Thyroid gland (tissue), 4 donors: ENCODE data around the gene FAM117A. TPM values are rescaled to one million over a fixed set of nuclear protein-coding genes. Genes with fewer than 3 reads are reported as not detected.
"Not testable (repeated sequence)": the region's sequence is repeated elsewhere in the genome, so short reads cannot be mapped to it uniquely, and the experiment has no call there.

Source experiments
- DNase-seq, 2 donors: peaks; one replicate each; pipeline ENCODE4 v3.0.0-alpha.2; 2019
- H3K27ac ChIP-seq, 3 donors: fragments of 200-600 bp; sonication (generic); 1 replicate in 2 of 3; 2 replicates in 1 of 3; pipeline ENCODE4 v1.5.1; 2016 to 2019; ENCODE audit warnings: mild to moderate bottlenecking in 1 of 3, moderate library complexity in 1 of 3
- H3K27me3 ChIP-seq: fragments of 200-600 bp; sonication (generic); one replicate; pipeline ENCODE4 v1.5.1; 2019
- H3K36me3 ChIP-seq, 2 donors: fragments of 200-600 bp; sonication (generic); one replicate each; pipeline ENCODE4 v1.5.1; 2016 to 2019
- H3K4me1 ChIP-seq, 2 donors: fragments of 200-600 bp; sonication (generic); one replicate each; pipeline ENCODE4 v1.5.1; 2017 to 2019
- H3K4me3 ChIP-seq, 3 donors: fragments of 200-600 bp; sonication (generic); replicated peaks in 1 of 3; 1 replicate in 2 of 3; 2 replicates in 1 of 3; pipeline ENCODE4 v1.5.1; 2016; ENCODE audit warnings: mild to moderate bottlenecking in 1 of 3
- H3K9me3 ChIP-seq: fragments of 200-600 bp; sonication (generic); one replicate; pipeline ENCODE4 v1.5.1; 2017
- POLR2A ChIP-seq, 2 donors: fragments of 450-650 bp; IDR thresholded peaks; one replicate each; pipeline ENCODE4 v1.6.1; 2017; ENCODE audit warnings: antibody characterized with exemption in 2 of 2, mild to moderate bottlenecking in 2 of 2, moderate library complexity in 1 of 2
- WGBS, 2 donors: methylation state at CpG; one replicate each; pipeline ENCODE4 v1.1.5; 2017; 5-methylcytosine and 5-hydroxymethylcytosine counted together
- intact Hi-C: fragments of 100-400 bp; cut with DNase I; formaldehyde crosslinking; loops from one replicate; pipeline ENCODE4 v1.15.1; 2023
- total RNA-seq, 4 donors: library from RNA; depleted of rRNA; stranded (reverse); fragments of >200 nt; gene quantifications; one replicate each; pipeline ENCODE4 v1.2.3, GENCODE V29; 2016
- TF ChIP-seq, protein P1 (sequence below), 6 experiments: fragments of 200-600 bp in 3 of 6; fragments of 450-650 bp in 3 of 6; sonication (generic) in 3 of 6; IDR thresholded peaks; one replicate each; pipeline ENCODE4 v1.5.1; 2016 to 2019; ENCODE audit warnings: antibody characterized with exemption in 6 of 6, mild to moderate bottlenecking in 2 of 6, inconsistent platforms in 1 of 6, moderate library complexity in 1 of 6

The FAM117A gene
- total RNA-seq, 4 donors from 2014 or later, result 12.4 to 41.5 (median 23.3) TPM

DNA sequence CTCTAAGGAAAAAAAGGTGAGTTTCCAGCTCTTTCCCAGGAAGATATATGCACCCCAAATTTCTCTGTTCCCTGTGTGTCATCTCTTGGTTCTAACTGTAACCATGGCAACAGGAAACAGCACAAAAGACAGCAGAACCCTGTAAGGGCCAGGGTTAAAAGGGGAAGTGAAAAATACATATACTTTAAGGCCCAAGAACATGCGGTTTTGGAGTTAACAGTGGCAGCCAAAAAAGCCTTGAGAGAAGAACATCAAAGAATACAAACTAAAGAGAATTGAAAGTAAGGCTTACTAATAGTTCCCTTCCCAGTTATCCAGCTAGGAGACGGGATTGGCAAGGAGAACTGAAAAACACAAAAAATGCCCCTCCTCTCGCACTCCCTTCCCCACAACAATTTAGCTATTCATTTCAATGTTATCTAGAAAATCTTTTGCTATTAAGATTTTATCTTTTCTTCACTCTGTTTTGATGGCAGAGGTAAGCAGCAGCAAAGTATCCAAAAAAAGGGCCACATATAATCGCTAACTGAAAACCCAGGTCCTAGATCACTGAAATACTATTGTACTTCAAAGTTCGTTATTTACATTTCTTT, 87.6 kb downstream of the FAM117A start:
- intact Hi-C loops, result no loop called here
- H3K27ac ChIP-seq, result no peak overlapping the region
- 50 to 57% methylated on average over 5 of the region's 5 CpGs for WGBS, 2 donors

DNA sequence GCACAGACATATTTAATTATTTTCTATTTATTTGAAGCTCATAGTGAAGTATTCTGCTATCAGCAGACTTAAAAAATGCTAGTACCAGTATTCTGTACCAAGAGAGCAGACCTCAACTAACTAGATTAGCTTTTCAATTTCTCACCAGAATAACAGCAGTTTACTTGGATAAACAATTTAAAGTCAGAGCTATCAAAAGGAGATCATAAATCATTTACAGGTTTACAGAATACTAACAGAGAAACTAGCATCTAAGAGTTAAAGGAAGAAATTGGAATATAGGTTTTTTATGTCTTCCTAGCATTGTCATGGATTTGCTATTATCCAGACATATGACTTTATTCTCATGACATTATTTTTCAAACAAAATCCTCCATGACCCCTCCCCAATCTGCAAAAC, 89.4 kb downstream of the FAM117A start:
- intact Hi-C loops, result no loop called here
- no peak for TF ChIP-seq POLR2A (IDR thresholded peaks at IDR 0.05)
- TF ChIP-seq, protein P1, sequence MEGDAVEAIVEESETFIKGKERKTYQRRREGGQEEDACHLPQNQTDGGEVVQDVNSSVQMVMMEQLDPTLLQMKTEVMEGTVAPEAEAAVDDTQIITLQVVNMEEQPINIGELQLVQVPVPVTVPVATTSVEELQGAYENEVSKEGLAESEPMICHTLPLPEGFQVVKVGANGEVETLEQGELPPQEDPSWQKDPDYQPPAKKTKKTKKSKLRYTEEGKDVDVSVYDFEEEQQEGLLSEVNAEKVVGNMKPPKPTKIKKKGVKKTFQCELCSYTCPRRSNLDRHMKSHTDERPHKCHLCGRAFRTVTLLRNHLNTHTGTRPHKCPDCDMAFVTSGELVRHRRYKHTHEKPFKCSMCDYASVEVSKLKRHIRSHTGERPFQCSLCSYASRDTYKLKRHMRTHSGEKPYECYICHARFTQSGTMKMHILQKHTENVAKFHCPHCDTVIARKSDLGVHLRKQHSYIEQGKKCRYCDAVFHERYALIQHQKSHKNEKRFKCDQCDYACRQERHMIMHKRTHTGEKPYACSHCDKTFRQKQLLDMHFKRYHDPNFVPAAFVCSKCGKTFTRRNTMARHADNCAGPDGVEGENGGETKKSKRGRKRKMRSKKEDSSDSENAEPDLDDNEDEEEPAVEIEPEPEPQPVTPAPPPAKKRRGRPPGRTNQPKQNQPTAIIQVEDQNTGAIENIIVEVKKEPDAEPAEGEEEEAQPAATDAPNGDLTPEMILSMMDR (IDR thresholded peaks at IDR 0.05), result no peak
- no peak for DNase-seq
- no peaks in the 10 kb centered on the region for H3K36me3 ChIP-seq
- H3K4me3 ChIP-seq, result no peak overlapping the region
- H3K9me3 ChIP-seq, result no peaks in the 10 kb centered on the region
- no peaks in the 10 kb centered on the region for H3K27me3 ChIP-seq
- H3K4me1 ChIP-seq, result peaks cover 26 to 32% of the 10 kb centered on the region in 2 donors
- H3K27ac ChIP-seq, result no peak overlapping the region

More for the DNA sequence above, 87.6 kb downstream of the FAM117A start:
- TF ChIP-seq, protein P1 (IDR thresholded peaks at IDR 0.05), result no peak
- no peak for TF ChIP-seq POLR2A (IDR thresholded peaks at IDR 0.05)
- H3K4me1 ChIP-seq, result peaks cover 24 to 26% of the 10 kb centered on the region in 2 donors
- H3K36me3 ChIP-seq, result no peaks in the 10 kb centered on the region
- H3K27me3 ChIP-seq, result no peaks in the 10 kb centered on the region
- no peak for DNase-seq
- no peaks in the 10 kb centered on the region for H3K9me3 ChIP-seq
- peak overlapping the region in 1 of 3 donors; percentile 53 for H3K4me3 ChIP-seq

DNA sequence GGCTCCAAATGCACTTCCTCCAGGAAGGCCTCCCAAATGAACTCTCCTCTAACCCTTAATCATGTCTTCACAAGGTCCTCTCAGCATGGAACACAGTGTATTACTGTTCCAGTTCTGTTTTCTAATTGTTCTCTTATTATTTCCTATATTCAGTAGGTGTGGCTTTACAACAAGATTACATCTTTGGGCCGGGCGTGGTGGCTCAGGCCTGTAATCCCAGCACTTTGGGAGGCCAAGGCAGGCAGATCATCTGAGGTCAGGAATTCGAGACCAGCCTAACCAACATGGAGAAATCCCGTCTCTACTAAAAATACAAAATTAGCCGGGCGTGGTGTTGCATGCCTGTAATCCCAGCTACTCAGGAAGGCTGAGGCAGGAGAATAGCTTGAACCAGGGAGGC, 90.3 kb downstream of the FAM117A start:
- H3K36me3 ChIP-seq, H3K4me3 ChIP-seq, H3K9me3 ChIP-seq, intact Hi-C loops, DNase-seq, H3K27ac ChIP-seq, H3K27me3 ChIP-seq: not testable (repeated sequence)
- peaks cover 26 to 32% of the 10 kb centered on the region in 2 donors for H3K4me1 ChIP-seq
- 82 to 95% methylated on average over 6 of the region's 6 CpGs for WGBS, 2 donors

DNA sequence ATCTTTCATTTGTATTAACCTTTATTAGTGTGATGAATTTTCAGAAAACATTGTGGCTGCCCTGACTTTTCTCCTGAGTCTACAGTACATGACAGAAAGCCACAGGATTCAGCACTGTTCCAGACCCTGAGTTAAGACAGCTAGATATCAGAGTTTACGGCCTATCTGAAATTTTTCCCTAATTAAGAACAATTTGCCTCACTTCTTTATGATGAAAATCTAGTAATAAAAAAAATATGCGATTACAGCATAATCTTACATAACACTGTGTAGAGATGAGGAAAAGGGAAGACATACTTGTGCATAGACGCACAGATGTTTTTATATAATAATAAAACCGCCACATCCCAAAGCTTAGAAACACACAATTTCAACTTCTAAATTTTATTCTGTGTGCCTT, 93.3 kb downstream of the FAM117A start:
- 85 to 92% methylated on average over 4 of the region's 4 CpGs for WGBS, 2 donors
- TF ChIP-seq POLR2A (IDR thresholded peaks at IDR 0.05), result no peak
- no peaks in the 10 kb centered on the region for H3K9me3 ChIP-seq
- H3K36me3 ChIP-seq, result no peaks in the 10 kb centered on the region
- DNase-seq, result no peak
- no peaks in the 10 kb centered on the region for H3K27me3 ChIP-seq
- H3K27ac ChIP-seq, result no peak overlapping the region
- no peak overlapping the region for H3K4me3 ChIP-seq
- intact Hi-C loops, result no loop called here
- H3K4me1 ChIP-seq, result peaks cover 10 to 25% of the 10 kb centered on the region in 2 donors

DNA sequence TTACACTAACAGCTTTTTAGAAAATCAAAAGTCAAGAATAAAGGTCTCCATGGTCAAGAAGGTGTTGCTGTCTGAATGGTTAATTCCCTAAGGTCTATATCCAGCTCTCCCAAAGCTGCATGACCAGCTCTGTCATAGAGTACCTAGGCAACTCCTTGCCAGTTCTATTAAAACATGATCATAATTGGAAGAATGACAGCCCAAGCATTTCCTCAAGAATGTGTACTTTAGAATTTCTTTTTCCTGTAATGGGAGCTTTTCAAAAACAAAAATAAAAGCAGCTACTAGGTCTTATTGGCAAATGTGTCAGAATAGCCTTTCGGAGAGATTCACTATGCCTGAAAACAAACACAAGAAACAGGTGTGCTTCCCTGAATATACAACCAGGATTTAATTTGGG, 93.9 kb downstream of the FAM117A start:
- Histone ChIP-seq H3K4me3 (no peak overlapping the region), H3K36me3 (no peaks in the 10 kb centered on the region), H3K4me1 (peaks cover 3 to 19% of the 10 kb centered on the region in 2 donors), H3K27ac (no peak overlapping the region), H3K27me3 (no peaks in the 10 kb centered on the region), H3K9me3 (no peaks in the 10 kb centered on the region)
- intact Hi-C loops, result no loop called here
- no peak for TF ChIP-seq POLR2A (IDR thresholded peaks at IDR 0.05)
- TF ChIP-seq, protein P1 (IDR thresholded peaks at IDR 0.05), result no peak
- no peak for DNase-seq
- WGBS, 2 donors, result 76 to 87% methylated on average over 1 of the region's 1 CpG

DNA sequence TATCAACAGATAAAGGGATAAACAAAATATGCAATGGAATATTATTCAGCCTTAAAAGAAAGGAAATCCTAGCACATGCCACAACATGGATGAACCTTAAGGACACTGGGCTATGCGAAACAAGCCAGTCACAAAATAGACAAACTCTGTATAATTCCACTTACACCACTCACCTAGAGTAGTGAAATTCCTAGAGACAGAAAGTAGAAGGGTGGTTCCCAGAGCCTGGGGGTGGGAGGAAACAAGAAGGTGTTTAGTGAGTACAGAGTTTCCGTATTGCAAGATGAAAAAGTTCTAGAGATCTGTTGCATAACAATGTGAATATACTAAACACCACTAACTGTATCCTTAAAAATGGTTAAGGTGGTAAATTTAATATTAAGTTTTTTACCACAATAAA, 96.1 kb downstream of the FAM117A start:
- H3K4me3 ChIP-seq, result no peak overlapping the region
- H3K36me3 ChIP-seq, result no peaks in the 10 kb centered on the region
- DNase-seq, result no peak
- no peak overlapping the region for H3K27ac ChIP-seq
- WGBS, 2 donors, result 82% methylated on average over 2 of the region's 2 CpGs
- no peaks in the 10 kb centered on the region for H3K9me3 ChIP-seq
- H3K27me3 ChIP-seq, result no peaks in the 10 kb centered on the region
- H3K4me1 ChIP-seq, result peaks cover 12 to 22% of the 10 kb centered on the region in 2 donors
- TF ChIP-seq, protein P1 (IDR thresholded peaks at IDR 0.05), result no peak
- no peak for TF ChIP-seq POLR2A (IDR thresholded peaks at IDR 0.05)
- intact Hi-C loops, result no loop called here
